ENCODE measurements around the gene FAM186B. TPM values are rescaled to one million over a fixed set of nuclear protein-coding genes. Genes with fewer than 3 reads are reported as not detected.
A peak's percentile ranks its signal among the peaks of the same experiment; 100 is the strongest.

Gene FAM186B
- total RNA-seq, 1 experiment from 2014 or later = 0.30 TPM

GRCh38 chr12:49555631-49556390 is 49.6 kb downstream of the FAM186B start:
- peaks cover 15% of the 10 kb centered on the region for H3K27me3 Mint-ChIP-seq (ENCODE audit: insufficient read depth, unreplicated experiment)
- no peak overlapping the region for H3K4me3 Mint-ChIP-seq (ENCODE audit: unreplicated experiment)
- peaks cover 24% of the 10 kb centered on the region for H3K36me3 Mint-ChIP-seq (ENCODE audit: insufficient read depth, unreplicated experiment)
- CTCF ChIA-PET = interaction anchor here (0.6 to 1.6 kb wide), 3 partner anchors 35 to 275 kb away, joined by 3 to 4 read pairs (median 3); no protein-coding TSS in a partner anchor
- no TSS peak for BruUV-seq (replicated peaks)
- no peak for DNase-seq (ENCODE audit: unreplicated experiment)
- no peak overlapping the region for H3K27ac Mint-ChIP-seq (ENCODE audit: low read depth, unreplicated experiment)
- no peak for TF ChIP-seq CTCF (IDR thresholded peaks at IDR 0.05; ENCODE audit: unreplicated experiment)
- peaks cover 13% of the 10 kb centered on the region for H3K4me1 Mint-ChIP-seq (ENCODE audit: insufficient read depth, unreplicated experiment)
- no peaks in the 10 kb centered on the region for H3K9me3 Mint-ChIP-seq (ENCODE audit: unreplicated experiment)
- POLR2A ChIA-PET = interaction anchor here (1.9 kb wide), 1 partner anchor 12 kb away, joined by 9 read pairs; the partner anchor contains the start of gene MCRS1
- intact Hi-C loops (cut with micrococcal nuclease) = no loop called here

- DNase-seq (ENCODE audit: unreplicated experiment) = no peak
- H3K4me3 Mint-ChIP-seq (ENCODE audit: unreplicated experiment) = no peak overlapping the region
- no peaks in the 10 kb centered on the region for H3K9me3 Mint-ChIP-seq (ENCODE audit: unreplicated experiment)
- H3K27ac Mint-ChIP-seq (ENCODE audit: low read depth, unreplicated experiment) = no peak overlapping the region
- H3K4me1 Mint-ChIP-seq (ENCODE audit: insufficient read depth, unreplicated experiment) = peaks cover 13% of the 10 kb centered on the region
- TF ChIP-seq CTCF (IDR thresholded peaks at IDR 0.05; ENCODE audit: unreplicated experiment) = no peak
- POLR2A ChIA-PET = interaction anchor here (0.7 to 3.3 kb wide), 5 partner anchors 13 to 196 kb away, joined by 3 to 19 read pairs (median 3); partner anchors contain the start of gene MCRS1
- peaks cover 15% of the 10 kb centered on the region for H3K27me3 Mint-ChIP-seq (ENCODE audit: insufficient read depth, unreplicated experiment)
- CTCF ChIA-PET = interaction anchor here (0.7 to 4.8 kb wide), 18 partner anchors 8 to 308 kb away, joined by 3 to 34 read pairs (median 4); partner anchors contain the start of gene FAM186B
- BruUV-seq (replicated peaks) = no TSS peak
- peaks cover 10% of the 10 kb centered on the region for H3K36me3 Mint-ChIP-seq (ENCODE audit: insufficient read depth, unreplicated experiment)
- intact Hi-C loops (cut with micrococcal nuclease) = no loop called here
Observed at GRCh38 chr12:49554266-49554665, 51.2 kb downstream of the FAM186B start.

GRCh38 chr12:49553512-49554088 is 51.8 kb downstream of the FAM186B start:
- peak; percentile 58 for TF ChIP-seq CTCF (IDR thresholded peaks at IDR 0.05; ENCODE audit: unreplicated experiment)
- no TSS peak for BruUV-seq (replicated peaks)
- no peak overlapping the region for H3K4me3 Mint-ChIP-seq (ENCODE audit: unreplicated experiment)
- ChIA-PET POLR2A (interaction anchor here (0.7 to 3.3 kb wide), 6 partner anchors 13 to 195 kb away, joined by 3 to 19 read pairs (median 6); partner anchors contain the start of gene MCRS1), CTCF (interaction anchor here (0.5 to 4.8 kb wide), 19 partner anchors 9 to 196 kb away, joined by 3 to 34 read pairs (median 4); partner anchors contain the start of gene FAM186B)
- H3K4me1 Mint-ChIP-seq (ENCODE audit: insufficient read depth, unreplicated experiment) = peaks cover 13% of the 10 kb centered on the region
- intact Hi-C loops (cut with micrococcal nuclease) = loop anchor here (1.0 to 2.0 kb wide), 2 partner anchors 27 to 195 kb away; no protein-coding TSS in a partner anchor
- H3K27me3 Mint-ChIP-seq (ENCODE audit: insufficient read depth, unreplicated experiment) = peaks cover 15% of the 10 kb centered on the region
- DNase-seq (ENCODE audit: unreplicated experiment) = peak; percentile 65
- no peaks in the 10 kb centered on the region for H3K9me3 Mint-ChIP-seq (ENCODE audit: unreplicated experiment)
- H3K27ac Mint-ChIP-seq (ENCODE audit: low read depth, unreplicated experiment) = no peak overlapping the region
- H3K36me3 Mint-ChIP-seq (ENCODE audit: insufficient read depth, unreplicated experiment) = peaks cover 4% of the 10 kb centered on the region

- Mint-ChIP-seq H3K4me3 (ENCODE audit: unreplicated experiment) (no peak overlapping the region), H3K27ac (ENCODE audit: low read depth, unreplicated experiment) (no peak overlapping the region), H3K27me3 (ENCODE audit: insufficient read depth, unreplicated experiment) (peaks cover 15% of the 10 kb centered on the region), H3K9me3 (ENCODE audit: unreplicated experiment) (no peaks in the 10 kb centered on the region), H3K4me1 (ENCODE audit: insufficient read depth, unreplicated experiment) (peaks cover 13% of the 10 kb centered on the region), H3K36me3 (ENCODE audit: insufficient read depth, unreplicated experiment) (no peaks in the 10 kb centered on the region)
- ChIA-PET POLR2A (interaction anchor here (0.7 to 3.3 kb wide), 4 partner anchors 13 to 95 kb away, joined by 4 to 19 read pairs (median 6); partner anchors contain the start of gene MCRS1), CTCF (interaction anchor here (0.5 to 4.8 kb wide), 22 partner anchors 10 to 255 kb away, joined by 3 to 34 read pairs (median 4); no protein-coding TSS in a partner anchor)
- intact Hi-C loops (cut with micrococcal nuclease) = loop anchor here (1.0 to 2.0 kb wide), 2 partner anchors 28 to 195 kb away; no protein-coding TSS in a partner anchor
- TF ChIP-seq CTCF (IDR thresholded peaks at IDR 0.05; ENCODE audit: unreplicated experiment) = no peak
- no peak for DNase-seq (ENCODE audit: unreplicated experiment)
- BruUV-seq (replicated peaks) = no TSS peak
Observed at GRCh38 chr12:49552899-49553298, 52.5 kb downstream of the FAM186B start.
